Measurements from ENCODE around the gene PARP16. TPM values are rescaled to one million over a fixed set of nuclear protein-coding genes. Genes with fewer than 3 reads are reported as not detected.

Gene PARP16
- total RNA-seq, 1 experiment from 2014 or later = 5.8 TPM

GRCh38 chr15:65219137-65219536 lies 67.5 kb downstream of the PARP16 start:
- intact Hi-C loops (cut with micrococcal nuclease; ENCODE audit: unreplicated experiment) = no loop called here
- Mint-ChIP-seq H3K4me3 (ENCODE audit: low read depth, unreplicated experiment) (no peak overlapping the region), H3K27ac (ENCODE audit: unreplicated experiment) (no peak overlapping the region), H3K27me3 (ENCODE audit: unreplicated experiment) (peaks cover 18% of the 10 kb centered on the region), H3K36me3 (ENCODE audit: insufficient read depth, unreplicated experiment) (no peaks in the 10 kb centered on the region), H3K4me1 (ENCODE audit: low read depth, unreplicated experiment) (no peaks in the 10 kb centered on the region), H3K9me3 (ENCODE audit: low read depth, unreplicated experiment) (no peaks in the 10 kb centered on the region)
- no peak for DNase-seq
- CTCF ChIA-PET = no interaction called here
- TF ChIP-seq CTCF (IDR thresholded peaks at IDR 0.05; ENCODE audit: unreplicated experiment) = no peak
- BruUV-seq (replicated peaks) = no TSS peak

GRCh38 chr15:65217526-65218482 lies 68.9 kb downstream of the PARP16 start:
- Mint-ChIP-seq H3K27me3 (ENCODE audit: unreplicated experiment) (peaks cover 31% of the 10 kb centered on the region), H3K4me3 (ENCODE audit: low read depth, unreplicated experiment) (no peak overlapping the region), H3K27ac (ENCODE audit: unreplicated experiment) (no peak overlapping the region), H3K36me3 (ENCODE audit: insufficient read depth, unreplicated experiment) (no peaks in the 10 kb centered on the region), H3K9me3 (ENCODE audit: low read depth, unreplicated experiment) (no peaks in the 10 kb centered on the region), H3K4me1 (ENCODE audit: low read depth, unreplicated experiment) (no peaks in the 10 kb centered on the region)
- no peak for DNase-seq
- CTCF ChIA-PET = interaction anchor here (0.6 to 0.8 kb wide), 4 partner anchors 14 to 986 kb away, joined by 3 to 4 read pairs (median 3); no protein-coding TSS in a partner anchor
- intact Hi-C loops (cut with micrococcal nuclease; ENCODE audit: unreplicated experiment) = no loop called here
- TF ChIP-seq CTCF (IDR thresholded peaks at IDR 0.05; ENCODE audit: unreplicated experiment) = no peak
- BruUV-seq (replicated peaks) = no TSS peak

- H3K27me3 Mint-ChIP-seq (ENCODE audit: unreplicated experiment) = peaks cover 39% of the 10 kb centered on the region
- H3K36me3 Mint-ChIP-seq (ENCODE audit: insufficient read depth, unreplicated experiment) = no peaks in the 10 kb centered on the region
- TF ChIP-seq CTCF (IDR thresholded peaks at IDR 0.05; ENCODE audit: unreplicated experiment) = no peak
- H3K9me3 Mint-ChIP-seq (ENCODE audit: low read depth, unreplicated experiment) = no peaks in the 10 kb centered on the region
- CTCF ChIA-PET = interaction anchor here (1.3 kb wide), 1 partner anchor 8 kb away, joined by 6 read pairs; no protein-coding TSS in a partner anchor
- no peak overlapping the region for H3K4me3 Mint-ChIP-seq (ENCODE audit: low read depth, unreplicated experiment)
- DNase-seq = no peak
- intact Hi-C loops (cut with micrococcal nuclease; ENCODE audit: unreplicated experiment) = no loop called here
- H3K4me1 Mint-ChIP-seq (ENCODE audit: low read depth, unreplicated experiment) = no peaks in the 10 kb centered on the region
- no peak overlapping the region for H3K27ac Mint-ChIP-seq (ENCODE audit: unreplicated experiment)
- no TSS peak for BruUV-seq (replicated peaks)
Measured at GRCh38 chr15:65215496-65215895, 71.2 kb downstream of the PARP16 start.

GRCh38 chr15:65214010-65214409 lies 72.7 kb downstream of the PARP16 start:
- CTCF ChIA-PET = no interaction called here
- H3K27ac Mint-ChIP-seq (ENCODE audit: unreplicated experiment) = no peak overlapping the region
- H3K27me3 Mint-ChIP-seq (ENCODE audit: unreplicated experiment) = peaks cover 53% of the 10 kb centered on the region
- no peaks in the 10 kb centered on the region for H3K4me1 Mint-ChIP-seq (ENCODE audit: low read depth, unreplicated experiment)
- H3K9me3 Mint-ChIP-seq (ENCODE audit: low read depth, unreplicated experiment) = no peaks in the 10 kb centered on the region
- DNase-seq = no peak
- TF ChIP-seq CTCF (IDR thresholded peaks at IDR 0.05; ENCODE audit: unreplicated experiment) = no peak
- intact Hi-C loops (cut with micrococcal nuclease; ENCODE audit: unreplicated experiment) = no loop called here
- no peaks in the 10 kb centered on the region for H3K36me3 Mint-ChIP-seq (ENCODE audit: insufficient read depth, unreplicated experiment)
- no peak overlapping the region for H3K4me3 Mint-ChIP-seq (ENCODE audit: low read depth, unreplicated experiment)
- no TSS peak for BruUV-seq (replicated peaks)
